K562 (cell line): Measurements from ENCODE around the gene HAUS7. TPM values are rescaled to one million over a fixed set of nuclear protein-coding genes. Genes with fewer than 3 reads are reported as not detected.

Source experiments
- ATAC-seq: fragments of 200-7000 bp; cut with Tn5 transposase; 3 replicates; pipeline ENCODE4 v1.9.1; 2020; ENCODE audit warnings: moderate library complexity
- BruUV-seq: library from RNA; stranded (reverse); fragments of 400-500 nt; replicated peaks from 2 replicates; lab custom pipeline; 2021; lab: Mats Ljungman, UMichigan
- CTCF ChIA-PET: fragments of 300-600 bp; formaldehyde crosslinking; extraction: SDS; loops from one replicate; lab custom pipeline; 2021; ENCODE audit warnings: low intra/inter-chr PET ratio; lab: Yijun Ruan, JAX
- POLR2A ChIA-PET: fragments of 300-600, 350-650 bp; sonication (Branson Sonifier 250); formaldehyde crosslinking; extraction: SDS; loops from one replicate; lab custom pipeline; 2021; ENCODE audit warnings: antibody characterized with exemption, inconsistent platforms; lab: Yijun Ruan, JAX
- DNase-seq, 4 experiments: peaks; one replicate each; pipeline versions ENCODE4 v3.0.0 to v3.0.0-alpha.2; 2011 to 2018; ENCODE audit warnings: low spot score in 3 of 4, mixed read lengths in 3 of 4; ENCODE audit errors: extremely low read depth in 1 of 4
- FAIRE-seq: peaks from 2 replicates; lab custom pipeline; 2011; peaks lifted over from hg19 to GRCh38; lab: Jason Lieb, UNC
- H2AFZ ChIP-seq: 2 replicates; pipeline ENCODE4 v1.6.0; 2011; ENCODE audit warnings: low read depth, low read length, control low read depth, inconsistent platforms
- H3K27ac ChIP-seq: fragments of 200-600 bp; 3 replicates; pipeline ENCODE4 v1.8.0; 2011; ENCODE audit warnings: low read depth, mild to moderate bottlenecking, control low read depth, inconsistent platforms, low read length, moderate library complexity, mixed read lengths; ENCODE audit errors: extremely low read depth
- H3K27me3 ChIP-seq, 2 experiments: fragments of 300-600 bp in 1 of 2; 2 replicates in 1 of 2; 3 replicates in 1 of 2; pipeline versions ENCODE4 v1.6.0 to v1.8.0; 2011; ENCODE audit warnings: inconsistent platforms in 2 of 2, low read length in 2 of 2, mild to moderate bottlenecking in 1 of 2, mixed read lengths in 1 of 2, moderate library complexity in 1 of 2; ENCODE audit not compliant: control insufficient read depth in 2 of 2, insufficient read depth in 2 of 2
- H3K36me3 ChIP-seq: fragments of 300-600 bp; 3 replicates; pipeline ENCODE4 v1.8.0; 2011; ENCODE audit warnings: mild to moderate bottlenecking, low read length, inconsistent platforms; ENCODE audit not compliant: control insufficient read depth, insufficient read depth
- H3K4me1 ChIP-seq, 2 experiments: fragments of 200-600 bp in 1 of 2; replicated peaks in 1 of 2; 2 replicates in 1 of 2; 3 replicates in 1 of 2; pipeline versions ENCODE4 v1.5.1 to v1.8.0; 2011; ENCODE audit warnings: inconsistent platforms in 2 of 2, low read length in 2 of 2, mild to moderate bottlenecking in 1 of 2, mixed read lengths in 1 of 2, moderate library complexity in 1 of 2; ENCODE audit not compliant: control insufficient read depth in 2 of 2, insufficient read depth in 2 of 2
- H3K4me2 ChIP-seq: 2 replicates; pipeline ENCODE4 v1.6.1; 2011; ENCODE audit warnings: low read length, control low read depth, inconsistent platforms, mixed read lengths; ENCODE audit not compliant: insufficient read depth
- H3K4me3 ChIP-seq: fragments of 200-600 bp; sonication (generic), shearing (Covaris generic); 2 replicates; pipeline ENCODE4 v1.5.1; 2016; ENCODE audit warnings: control low read depth, inconsistent platforms
- H3K79me2 ChIP-seq: fragments of 200-600 bp; 3 replicates; pipeline ENCODE4 v1.8.0; 2011; ENCODE audit warnings: low read length, inconsistent platforms; ENCODE audit not compliant: control insufficient read depth, insufficient read depth
- H3K9ac ChIP-seq, 2 experiments: 2 replicates each; pipeline versions ENCODE4 v1.6.0 to v1.6.1; 2011; ENCODE audit warnings: low read depth in 2 of 2, low read length in 2 of 2, control low read depth in 1 of 2, inconsistent platforms in 1 of 2, mild to moderate bottlenecking in 1 of 2, mixed read lengths in 1 of 2; ENCODE audit not compliant: insufficient read depth in 1 of 2
- H3K9me1 ChIP-seq: one replicate; pipeline ENCODE4 v1.6.0; 2011; ENCODE audit warnings: inconsistent platforms, mild to moderate bottlenecking, low read length, moderate library complexity; ENCODE audit not compliant: control insufficient read depth, insufficient read depth
- H3K9me3 ChIP-seq: replicated peaks from 2 replicates; pipeline ENCODE4 v1.5.1; 2011; ENCODE audit warnings: low read depth, low read length, inconsistent platforms; ENCODE audit not compliant: control insufficient read depth, insufficient read depth
- H4K20me1 ChIP-seq: replicated peaks from 2 replicates; pipeline ENCODE4 v1.6.1; 2011; ENCODE audit warnings: low read length, inconsistent platforms, mixed read lengths; ENCODE audit not compliant: control insufficient read depth, insufficient read depth
- CBFA2T3 ChIP-seq: fragments of 450-650 bp; IDR thresholded peaks from 2 replicates; pipeline ENCODE4 v1.6.1; 2017
- CEBPZ ChIP-seq: fragments of 150-350 bp; IDR thresholded peaks from 2 replicates; pipeline ENCODE4 v1.6.1; 2014; ENCODE audit warnings: low read depth, mild to moderate bottlenecking, low read length, borderline replicate concordance
- FOXM1 ChIP-seq, 2 experiments: fragments of 450-650 bp in 1 of 2; sonication (generic) in 1 of 2; formaldehyde crosslinking in 1 of 2; IDR thresholded peaks; 2 replicates each; pipeline versions ENCODE4 v1.6.1 to v1.9.0; 2017 to 2022; ENCODE audit warnings: low read depth in 2 of 2, mild to moderate bottlenecking in 2 of 2, missing genetic modification reagents in 1 of 2, moderate library complexity in 1 of 2
- MYC ChIP-seq, 2 experiments: fragments of 250-450 bp in 1 of 2; sonication (Bioruptor Pico) in 1 of 2; IDR thresholded peaks; 2 replicates each; pipeline versions ENCODE4 v1.5.1 to v1.6.1; 2012 to 2021; ENCODE audit warnings: low read depth in 2 of 2, borderline replicate concordance in 1 of 2, improper control_type of control experiment in 1 of 2, low read length in 1 of 2, mild to moderate bottlenecking in 1 of 2, moderate library complexity in 1 of 2
- RCOR1 ChIP-seq, 2 experiments: IDR thresholded peaks; 2 replicates each; pipeline ENCODE4 v1.6.1; 2012; ENCODE audit warnings: low read depth in 2 of 2, low read length in 2 of 2, borderline replicate concordance in 1 of 2, improper control_type of control experiment in 1 of 2
- ZNF76 ChIP-seq: fragments of 250-450 bp; sonication (Bioruptor Pico); IDR thresholded peaks from 2 replicates; pipeline ENCODE4 v1.4.0; 2020; ENCODE audit warnings: mild to moderate bottlenecking, moderate library complexity, borderline replicate concordance
- ZNF778 ChIP-seq: fragments of 450-650 bp; formaldehyde crosslinking; IDR thresholded peaks from 2 replicates; pipeline ENCODE4 v1.4.0; 2020; ENCODE audit warnings: mild to moderate bottlenecking, moderate library complexity
- WGBS: fragments of 100-300 bp; shearing (Covaris generic); methylation state at CpG from one replicate; pipeline ENCODE4 v1.1.6; 2016; ENCODE audit warnings: low coverage, mixed read lengths; ENCODE audit not compliant: insufficient coverage; ENCODE audit errors: missing lambda C conversion rate; 5-methylcytosine and 5-hydroxymethylcytosine counted together
- in situ Hi-C: fragments of 300-500 bp; cut with MboI; formaldehyde crosslinking; loops from 4 replicates; pipeline ENCODE4 v1.15.0; 2018; ENCODE audit warnings: inconsistent platforms, mixed read lengths
- intact Hi-C: fragments of 100-400 bp; cut with micrococcal nuclease; formaldehyde crosslinking; loops from 2 replicates; pipeline ENCODE4 v1.14.2; 2022
- polyA plus RNA-seq, 8 experiments: library from polyadenylated mRNA; depleted of rRNA in 4 of 8; stranded (reverse) in 5 of 8; unstranded in 3 of 8; fragments of >200 nt; fragmentation: Nextera tagmentation in 2 of 8; fragmentation: Illumina TruSeq in 1 of 8; extraction: Ambion mirVana in 2 of 8; extraction: Trizol in 1 of 8; gene quantifications; 2 replicates each; pipeline versions ENCODE4 v1.2.1 to v1.2.3, GENCODE V29; 2011 to 2014; ENCODE audit warnings: inconsistent platforms in 1 of 8, missing spikeins in 1 of 8
- total RNA-seq, 7 experiments: library from RNA; depleted of rRNA in 6 of 7; stranded (reverse); fragments of >200 nt in 6 of 7; fragmentation: Illumina TruSeq in 2 of 7; extraction: Trizol in 2 of 7; gene quantifications; 2 replicates each; pipeline versions ENCODE4 v1.2.1 to v1.2.3, GENCODE V29; 2011 to 2021; ENCODE audit warnings: low replicate concordance in 1 of 7
- TF ChIP-seq, protein P1 (sequence below), 2 experiments: IDR thresholded peaks; 2 replicates each; pipeline ENCODE4 v1.6.1; 2012; ENCODE audit warnings: improper control_type of control experiment in 2 of 2, low read depth in 2 of 2, low read length in 2 of 2, borderline replicate concordance in 1 of 2
- TF ChIP-seq, protein P2 (sequence below): fragments of 450-650 bp; IDR thresholded peaks from 2 replicates; pipeline ENCODE4 v1.7.1; 2018; ENCODE audit warnings: mild to moderate bottlenecking, low read depth; ENCODE audit not compliant: partially characterized antibody

HAUS7 gene
- total and polyA plus RNA-seq, 9 of the 15 experiments (the other 6 are each of a cell fraction or from before 2014, with no cell fraction given) = 10.0 to 94.9 (median 48.8) TPM

- Histone ChIP-seq H3K9me1 (no peaks in the 10 kb centered on the region), H3K9ac (no peak overlapping the region), H3K4me3 (no peak overlapping the region), H3K27ac (no peak overlapping the region), H3K79me2 (no peaks in the 10 kb centered on the region), H2AFZ (no peak overlapping the region), H3K4me2 (no peak overlapping the region), H3K4me1 (peaks cover 0 to 5% of the 10 kb centered on the region in 2 experiments; a peak in 1 of 5 replicates), H3K27me3 (no peaks in the 10 kb centered on the region), H3K36me3 (peaks cover 69% of the 10 kb centered on the region; the same call in 2 of the 3 replicates), H3K9me3 (no peaks in the 10 kb centered on the region), H4K20me1 (no peaks in the 10 kb centered on the region)
- no TSS peak for BruUV-seq
- ChIA-PET CTCF (no interaction called here), POLR2A (interaction anchor here (0.5 to 1.0 kb wide), 2 partner anchors 12 to 126 kb away, joined by 3 read pairs; no protein-coding TSS in a partner anchor)
- FAIRE-seq (no peak), ATAC-seq (no peak), DNase-seq (no peak)
- intact Hi-C loops = no loop called here
- 97% methylated on average over 11 of the region's 16 CpGs for WGBS
- in situ Hi-C loops = no loop called here
- TF ChIP-seq, protein P1, sequence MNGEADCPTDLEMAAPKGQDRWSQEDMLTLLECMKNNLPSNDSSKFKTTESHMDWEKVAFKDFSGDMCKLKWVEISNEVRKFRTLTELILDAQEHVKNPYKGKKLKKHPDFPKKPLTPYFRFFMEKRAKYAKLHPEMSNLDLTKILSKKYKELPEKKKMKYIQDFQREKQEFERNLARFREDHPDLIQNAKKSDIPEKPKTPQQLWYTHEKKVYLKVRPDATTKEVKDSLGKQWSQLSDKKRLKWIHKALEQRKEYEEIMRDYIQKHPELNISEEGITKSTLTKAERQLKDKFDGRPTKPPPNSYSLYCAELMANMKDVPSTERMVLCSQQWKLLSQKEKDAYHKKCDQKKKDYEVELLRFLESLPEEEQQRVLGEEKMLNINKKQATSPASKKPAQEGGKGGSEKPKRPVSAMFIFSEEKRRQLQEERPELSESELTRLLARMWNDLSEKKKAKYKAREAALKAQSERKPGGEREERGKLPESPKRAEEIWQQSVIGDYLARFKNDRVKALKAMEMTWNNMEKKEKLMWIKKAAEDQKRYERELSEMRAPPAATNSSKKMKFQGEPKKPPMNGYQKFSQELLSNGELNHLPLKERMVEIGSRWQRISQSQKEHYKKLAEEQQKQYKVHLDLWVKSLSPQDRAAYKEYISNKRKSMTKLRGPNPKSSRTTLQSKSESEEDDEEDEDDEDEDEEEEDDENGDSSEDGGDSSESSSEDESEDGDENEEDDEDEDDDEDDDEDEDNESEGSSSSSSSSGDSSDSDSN (IDR thresholded peaks at IDR 0.05; ENCODE audit: borderline replicate concordance in 1 of 2, low read depth in 2 of 2, low read length in 2 of 2) = no peak
- TF ChIP-seq ZNF778 = no peak
- no peak for TF ChIP-seq RCOR1 (IDR thresholded peaks at IDR 0.05; ENCODE audit: borderline replicate concordance in 1 of 2, low read depth in 2 of 2, low read length in 2 of 2)
- TF ChIP-seq, protein P2, sequence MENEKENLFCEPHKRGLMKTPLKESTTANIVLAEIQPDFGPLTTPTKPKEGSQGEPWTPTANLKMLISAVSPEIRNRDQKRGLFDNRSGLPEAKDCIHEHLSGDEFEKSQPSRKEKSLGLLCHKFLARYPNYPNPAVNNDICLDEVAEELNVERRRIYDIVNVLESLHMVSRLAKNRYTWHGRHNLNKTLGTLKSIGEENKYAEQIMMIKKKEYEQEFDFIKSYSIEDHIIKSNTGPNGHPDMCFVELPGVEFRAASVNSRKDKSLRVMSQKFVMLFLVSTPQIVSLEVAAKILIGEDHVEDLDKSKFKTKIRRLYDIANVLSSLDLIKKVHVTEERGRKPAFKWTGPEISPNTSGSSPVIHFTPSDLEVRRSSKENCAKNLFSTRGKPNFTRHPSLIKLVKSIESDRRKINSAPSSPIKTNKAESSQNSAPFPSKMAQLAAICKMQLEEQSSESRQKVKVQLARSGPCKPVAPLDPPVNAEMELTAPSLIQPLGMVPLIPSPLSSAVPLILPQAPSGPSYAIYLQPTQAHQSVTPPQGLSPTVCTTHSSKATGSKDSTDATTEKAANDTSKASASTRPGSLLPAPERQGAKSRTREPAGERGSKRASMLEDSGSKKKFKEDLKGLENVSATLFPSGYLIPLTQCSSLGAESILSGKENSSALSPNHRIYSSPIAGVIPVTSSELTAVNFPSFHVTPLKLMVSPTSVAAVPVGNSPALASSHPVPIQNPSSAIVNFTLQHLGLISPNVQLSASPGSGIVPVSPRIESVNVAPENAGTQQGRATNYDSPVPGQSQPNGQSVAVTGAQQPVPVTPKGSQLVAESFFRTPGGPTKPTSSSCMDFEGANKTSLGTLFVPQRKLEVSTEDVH = no peak
- no peak for TF ChIP-seq CEBPZ
- no peak for TF ChIP-seq FOXM1 (IDR thresholded peaks at IDR 0.05; ENCODE audit: low read depth)
- TF ChIP-seq FOXM1 (CRISPR knock-in tag; IDR thresholded peaks at IDR 0.05; ENCODE audit: low read depth) = no peak
- no peak for TF ChIP-seq MYC (IDR thresholded peaks at IDR 0.05; ENCODE audit: low read depth, low read length)
- no peak for TF ChIP-seq MYC (CRISPR knock-in tag; IDR thresholded peaks at IDR 0.05; ENCODE audit: borderline replicate concordance, low read depth)
- TF ChIP-seq CBFA2T3 = no peak
- TF ChIP-seq ZNF76 (CRISPR knock-in tag) = no peak
Observed at GRCh38 chrX:153454901-153455550, 15.3 kb downstream of the HAUS7 start.
